ENCODE data around the gene PDE9A.
"Not testable (repeated sequence)": the region's sequence is repeated elsewhere in the genome, so short reads cannot be mapped to it uniquely, and the experiment has no call there.

The PDE9A gene

GRCh38 chr21:42614396-42614795 lies 39.0 kb upstream of the PDE9A start:
- peaks cover 34 to 44% (median 40%) of the 10 kb centered on the region in 11 experiments for H3K9me3 ChIP-seq (replicated peaks in 1 of 11)
- TF ChIP-seq Cebpa-rat (IDR thresholded peaks at IDR 0.05) = no peak
- peak overlapping the region in 10 of 11 experiments; percentile 45 to 81 (median 72); a peak in 18 of 22 replicates for H3K4me2 ChIP-seq
- peaks cover 55 to 82% (median 71%) of the 10 kb centered on the region in 11 experiments for H3K27me3 ChIP-seq
- H3K4me3 ChIP-seq = no peak overlapping the region
- peaks cover 0 to 9% (median 4%) of the 10 kb centered on the region in 11 experiments; a peak in 10 of 22 replicates for H4K20me1 ChIP-seq
- H3K27ac ChIP-seq = no peak overlapping the region
- no peaks in the 10 kb centered on the region for H3K36me3 ChIP-seq
- H3K4me1 ChIP-seq = peaks cover 5 to 17% (median 12%) of the 10 kb centered on the region in 10 experiments
- no peak overlapping the region for H3K9ac ChIP-seq

GRCh38 chr21:42614811-42615351 lies 38.5 kb upstream of the PDE9A start:
- H3K4me2 ChIP-seq = peak overlapping the region; percentile 44 to 81 (median 72); a peak in 20 of 22 replicates

DNA sequence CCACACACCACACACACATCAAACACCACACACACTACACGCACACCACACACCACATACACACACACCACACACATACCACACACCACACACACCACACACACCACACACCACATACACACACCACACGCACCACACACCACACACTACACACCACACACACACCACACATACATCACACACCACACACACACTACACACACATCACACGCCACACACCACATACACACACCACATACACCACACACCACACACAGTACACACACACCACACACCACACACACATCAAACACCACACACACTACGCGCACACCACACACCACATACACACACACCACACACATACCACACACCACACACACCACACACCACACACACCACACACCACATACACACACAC lies 38.0 kb upstream of the PDE9A start:
- peak overlapping the region; percentile 44 to 81 (median 72); a peak in 20 of 22 replicates for H3K4me2 ChIP-seq
- not testable (repeated sequence) for H3K9ac ChIP-seq, H4K20me1 ChIP-seq

More at GRCh38 chr21:42614811-42615351, 38.5 kb upstream of the PDE9A start:
- Histone ChIP-seq H3K4me1 (peaks cover 5 to 17% (median 12%) of the 10 kb centered on the region in 10 experiments), H3K36me3 (no peaks in the 10 kb centered on the region), H3K27ac (no peak overlapping the region), H3K9me3 (replicated peaks in 1 of 11) (peaks cover 29 to 39% (median 35%) of the 10 kb centered on the region in 11 experiments), H3K27me3 (peaks cover 55 to 81% (median 74%) of the 10 kb centered on the region in 11 experiments), H4K20me1 (peaks cover 0 to 9% (median 4%) of the 10 kb centered on the region in 11 experiments; a peak in 10 of 22 replicates), H3K9ac (no peak overlapping the region), H3K4me3 (no peak overlapping the region)
- TF ChIP-seq Cebpa-rat (IDR thresholded peaks at IDR 0.05) = peak in 9 of 11 experiments; percentile 58 to 94 (median 80); a peak in 16 of 22 replicates

GRCh38 chr21:42615924-42616323 lies 37.5 kb upstream of the PDE9A start:
- Histone ChIP-seq H3K4me2 (no peak overlapping the region), H3K4me1 (peaks cover 5 to 17% (median 12%) of the 10 kb centered on the region in 10 experiments), H3K27me3 (peaks cover 55 to 80% (median 74%) of the 10 kb centered on the region in 11 experiments), H3K36me3 (no peaks in the 10 kb centered on the region), H3K4me3 (no peak overlapping the region), H4K20me1 (peaks cover 0 to 9% (median 4%) of the 10 kb centered on the region in 11 experiments; a peak in 10 of 22 replicates), H3K9ac (no peak overlapping the region), H3K9me3 (replicated peaks in 1 of 11) (peaks cover 21 to 28% (median 26%) of the 10 kb centered on the region in 11 experiments), H3K27ac (no peak overlapping the region)
- TF ChIP-seq Cebpa-rat (IDR thresholded peaks at IDR 0.05) = no peak

More for the DNA sequence above, 38.0 kb upstream of the PDE9A start:
- H3K27ac ChIP-seq, H3K36me3 ChIP-seq, H3K4me3 ChIP-seq: not testable (repeated sequence)
- Histone ChIP-seq H3K27me3 (peaks cover 55 to 80% (median 74%) of the 10 kb centered on the region in 11 experiments), H3K4me1 (peaks cover 5 to 17% (median 12%) of the 10 kb centered on the region in 10 experiments), H3K9me3 (replicated peaks in 1 of 11) (peaks cover 24 to 34% (median 31%) of the 10 kb centered on the region in 11 experiments)

- TF ChIP-seq Cebpa-rat (IDR thresholded peaks at IDR 0.05) = no peak
- H4K20me1 ChIP-seq = peaks cover 0 to 9% (median 4%) of the 10 kb centered on the region in 11 experiments; a peak in 10 of 22 replicates
- no peak overlapping the region for H3K9ac ChIP-seq
- no peak overlapping the region for H3K4me3 ChIP-seq
- H3K36me3 ChIP-seq = no peaks in the 10 kb centered on the region
- H3K27ac ChIP-seq = no peak overlapping the region
- H3K4me2 ChIP-seq = peak overlapping the region in 2 of 11 experiments; percentile 7 to 15; a peak in 2 of 22 replicates
- H3K27me3 ChIP-seq = peaks cover 55 to 80% (median 74%) of the 10 kb centered on the region in 11 experiments
- peaks cover 5 to 18% (median 12%) of the 10 kb centered on the region in 10 experiments for H3K4me1 ChIP-seq
- peaks cover 19 to 23% (median 21%) of the 10 kb centered on the region in 11 experiments for H3K9me3 ChIP-seq (replicated peaks in 1 of 11)
Measured at GRCh38 chr21:42616446-42616845, 37.0 kb upstream of the PDE9A start.

- peak overlapping the region in 1 of 11 experiments; percentile 7; a peak in 1 of 22 replicates for H3K4me2 ChIP-seq
- H3K4me3 ChIP-seq = no peak overlapping the region
- peaks cover 5 to 20% (median 12%) of the 10 kb centered on the region in 10 experiments for H3K4me1 ChIP-seq
- H3K36me3 ChIP-seq = no peaks in the 10 kb centered on the region
- H3K27ac ChIP-seq = no peak overlapping the region
- H3K27me3 ChIP-seq = peaks cover 55 to 83% (median 71%) of the 10 kb centered on the region in 11 experiments
- H3K9me3 ChIP-seq (replicated peaks in 1 of 11) = peaks cover 14 to 18% (median 16%) of the 10 kb centered on the region in 11 experiments
- no peak for TF ChIP-seq Cebpa-rat (IDR thresholded peaks at IDR 0.05)
- H3K9ac ChIP-seq = no peak overlapping the region
- peaks cover 0 to 9% (median 4%) of the 10 kb centered on the region in 11 experiments; a peak in 10 of 22 replicates for H4K20me1 ChIP-seq
Measured at GRCh38 chr21:42616941-42617340, 36.5 kb upstream of the PDE9A start.

- H3K27me3 ChIP-seq = peaks cover 55 to 82% (median 66%) of the 10 kb centered on the region in 11 experiments
- no peak overlapping the region for H3K4me3 ChIP-seq
- peaks cover 0 to 9% (median 4%) of the 10 kb centered on the region in 11 experiments; a peak in 10 of 22 replicates for H4K20me1 ChIP-seq
- peaks cover 9 to 13% (median 11%) of the 10 kb centered on the region in 11 experiments for H3K9me3 ChIP-seq (replicated peaks in 1 of 11)
- no peak for TF ChIP-seq Cebpa-rat (IDR thresholded peaks at IDR 0.05)
- H3K4me1 ChIP-seq = peaks cover 5 to 20% (median 12%) of the 10 kb centered on the region in 10 experiments
- H3K9ac ChIP-seq = no peak overlapping the region
- H3K4me2 ChIP-seq = no peak overlapping the region
- no peak overlapping the region for H3K27ac ChIP-seq
- no peaks in the 10 kb centered on the region for H3K36me3 ChIP-seq
Measured at GRCh38 chr21:42617486-42617885, 35.9 kb upstream of the PDE9A start.

DNA sequence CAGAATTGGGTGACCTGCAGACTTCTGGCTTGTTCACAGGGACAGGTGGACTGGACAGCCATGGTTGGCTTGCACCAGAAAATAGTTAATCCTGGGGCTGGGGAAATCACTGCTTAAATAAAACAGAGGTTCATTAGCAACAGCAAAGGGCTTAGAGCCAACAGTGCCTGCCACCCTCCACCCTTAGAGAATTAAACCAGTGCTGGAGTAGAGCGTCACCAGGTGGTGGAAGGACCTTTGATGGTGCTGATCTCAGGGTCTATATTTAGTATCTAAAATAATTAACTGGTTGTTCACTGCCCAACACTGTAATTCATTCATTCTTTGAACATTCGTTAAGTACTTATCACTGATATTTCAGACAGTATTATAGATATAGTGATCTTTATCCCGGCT lies 34.7 kb upstream of the PDE9A start:
- H3K4me3 ChIP-seq = no peak overlapping the region
- H3K9ac ChIP-seq = no peak overlapping the region
- TF ChIP-seq Cebpa-rat (IDR thresholded peaks at IDR 0.05) = no peak
- H3K27me3 ChIP-seq = peaks cover 45 to 70% (median 54%) of the 10 kb centered on the region in 11 experiments
- no peak overlapping the region for H3K4me2 ChIP-seq
- peaks cover 5 to 25% (median 16%) of the 10 kb centered on the region in 10 experiments for H3K4me1 ChIP-seq
- 0 out of 22 replicates have a peak, but pooled peaks cover 0 to under 1% (median 0%) of the 10 kb centered on the region in 11 experiments for H3K9me3 ChIP-seq (replicated peaks in 1 of 11)
- H3K27ac ChIP-seq = no peak overlapping the region
- H3K36me3 ChIP-seq = no peaks in the 10 kb centered on the region
- H4K20me1 ChIP-seq = peaks cover 0 to 9% (median 4%) of the 10 kb centered on the region in 11 experiments; a peak in 10 of 22 replicates

DNA sequence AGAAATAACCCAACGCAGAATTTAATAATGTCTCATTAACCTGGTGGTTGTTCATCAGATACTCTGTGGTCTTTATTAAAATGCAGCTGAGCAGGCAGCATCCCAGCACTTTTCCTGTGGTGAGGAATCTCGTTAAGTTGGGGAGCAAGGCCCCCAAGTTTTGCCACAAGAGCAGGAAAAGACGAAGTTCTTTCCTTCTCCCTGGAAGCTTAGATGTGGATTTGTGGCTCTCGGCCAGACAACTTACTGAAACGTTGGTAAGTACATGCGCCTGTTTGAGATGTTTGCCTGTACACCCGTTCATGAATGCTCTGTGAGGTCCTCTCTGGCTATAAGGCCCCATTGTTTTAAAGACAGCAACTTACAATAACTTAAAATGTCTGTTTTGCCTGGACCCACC lies 34.3 kb upstream of the PDE9A start:
- peaks cover 10 to 29% (median 20%) of the 10 kb centered on the region in 10 experiments for H3K4me1 ChIP-seq
- H3K4me2 ChIP-seq = no peak overlapping the region
- H3K27me3 ChIP-seq = peaks cover 41 to 65% (median 51%) of the 10 kb centered on the region in 11 experiments
- H3K4me3 ChIP-seq = no peak overlapping the region
- no peaks in the 10 kb centered on the region for H3K36me3 ChIP-seq
- TF ChIP-seq Cebpa-rat (IDR thresholded peaks at IDR 0.05) = no peak
- H3K9me3 ChIP-seq (replicated peaks in 1 of 11) = no peaks in the 10 kb centered on the region
- H3K9ac ChIP-seq = no peak overlapping the region
- peaks cover 0 to 9% (median 4%) of the 10 kb centered on the region in 11 experiments; a peak in 10 of 22 replicates for H4K20me1 ChIP-seq
- H3K27ac ChIP-seq = no peak overlapping the region

Measured in BLaER1 treated with 17β-estradiol and CSF1 and Interleukin-3, amounts not matched to agents 10 nM and 100 nM (cell line).